ENCODE measurements around the gene ZBED4. TPM values are rescaled to one million over a fixed set of nuclear protein-coding genes. Genes with fewer than 3 reads are reported as not detected.

The ZBED4 gene
- total and polyA plus RNA-seq, 2 experiments from 2014 or later: 8.5 to 31.9 TPM

DNA sequence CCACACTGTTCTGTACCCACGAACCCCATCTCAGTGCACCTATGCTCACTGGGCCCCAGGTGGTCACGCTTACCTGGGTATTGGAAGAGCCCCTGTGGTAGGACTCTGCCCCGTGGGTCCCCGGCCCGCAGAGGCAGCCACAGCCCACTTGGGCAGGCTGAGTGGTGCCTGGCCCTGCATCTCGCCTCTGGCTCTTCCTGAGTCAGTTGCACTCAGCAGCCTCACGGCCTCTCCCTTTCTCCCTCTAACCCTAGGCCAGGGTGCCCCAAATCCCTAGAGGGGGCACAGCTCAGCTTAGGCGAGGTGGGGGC is 74.5 kb downstream of the ZBED4 start:
- no peak overlapping the region for H3K27ac ChIP-seq (ENCODE audit: low read depth)
- H4K20me1 ChIP-seq (replicated peaks; ENCODE audit: insufficient read depth): no peaks in the 10 kb centered on the region
- peaks cover 21% of the 10 kb centered on the region for H3K27me3 Mint-ChIP-seq (ENCODE audit: insufficient read depth, low read depth, poor library complexity)
- H3K4me3 ChIP-seq: no peak overlapping the region
- no peak overlapping the region for H3K27ac Mint-ChIP-seq
- H3F3A ChIP-seq (replicated peaks; ENCODE audit: low read depth): no peaks in the 10 kb centered on the region; the same call in 1 of the 2 replicates
- no peaks in the 10 kb centered on the region for H3K36me3 ChIP-seq (ENCODE audit: insufficient read depth)
- H3K4me3 Mint-ChIP-seq: no peak overlapping the region
- ATAC-seq: peak; percentile 6; the same call in 1 of the 3 replicates
- peaks cover 9% of the 10 kb centered on the region for H3K27me3 ChIP-seq (ENCODE audit: insufficient read depth)
- H3K36me3 Mint-ChIP-seq (ENCODE audit: low read depth): peaks cover 2% of the 10 kb centered on the region; the same call in 1 of the 3 replicates
- DNase-seq (ENCODE audit: low spot score): no peak
- H3K4me1 ChIP-seq (ENCODE audit: insufficient read depth): no peaks in the 10 kb centered on the region; the same call in 1 of the 2 replicates
- no peaks in the 10 kb centered on the region for H3K79me2 ChIP-seq (replicated peaks; ENCODE audit: insufficient read depth)
- no peaks in the 10 kb centered on the region for H3K9me3 Mint-ChIP-seq
- TF ChIP-seq POLR2AphosphoS5 (IDR thresholded peaks at IDR 0.05; ENCODE audit: low read depth) (no peak), STAT1 (IDR thresholded peaks at IDR 0.05; ENCODE audit: unreplicated experiment) (no peak), JUNB (IDR thresholded peaks at IDR 0.05; ENCODE audit: unreplicated experiment) (no peak), ZNF114 (CRISPR knock-in tag; IDR thresholded peaks at IDR 0.05) (no peak), EZH2phosphoT487 (IDR thresholded peaks at IDR 0.05; ENCODE audit: unreplicated experiment) (no peak), EZH2 (IDR thresholded peaks at IDR 0.05; ENCODE audit: low read depth, unreplicated experiment) (no peak), ZNF331 (CRISPR knock-in tag; IDR thresholded peaks at IDR 0.05; ENCODE audit: low read depth) (no peak), NANOG (IDR thresholded peaks at IDR 0.05; ENCODE audit: borderline replicate concordance) (no peak), CREB1 (CRISPR knock-in tag; IDR thresholded peaks at IDR 0.05; ENCODE audit: low read depth) (no peak)
- TF ChIP-seq, protein P1, sequence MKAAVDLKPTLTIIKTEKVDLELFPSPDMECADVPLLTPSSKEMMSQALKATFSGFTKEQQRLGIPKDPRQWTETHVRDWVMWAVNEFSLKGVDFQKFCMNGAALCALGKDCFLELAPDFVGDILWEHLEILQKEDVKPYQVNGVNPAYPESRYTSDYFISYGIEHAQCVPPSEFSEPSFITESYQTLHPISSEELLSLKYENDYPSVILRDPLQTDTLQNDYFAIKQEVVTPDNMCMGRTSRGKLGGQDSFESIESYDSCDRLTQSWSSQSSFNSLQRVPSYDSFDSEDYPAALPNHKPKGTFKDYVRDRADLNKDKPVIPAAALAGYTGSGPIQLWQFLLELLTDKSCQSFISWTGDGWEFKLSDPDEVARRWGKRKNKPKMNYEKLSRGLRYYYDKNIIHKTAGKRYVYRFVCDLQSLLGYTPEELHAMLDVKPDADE (IDR thresholded peaks at IDR 0.05): no peak
- TF ChIP-seq, protein P2, sequence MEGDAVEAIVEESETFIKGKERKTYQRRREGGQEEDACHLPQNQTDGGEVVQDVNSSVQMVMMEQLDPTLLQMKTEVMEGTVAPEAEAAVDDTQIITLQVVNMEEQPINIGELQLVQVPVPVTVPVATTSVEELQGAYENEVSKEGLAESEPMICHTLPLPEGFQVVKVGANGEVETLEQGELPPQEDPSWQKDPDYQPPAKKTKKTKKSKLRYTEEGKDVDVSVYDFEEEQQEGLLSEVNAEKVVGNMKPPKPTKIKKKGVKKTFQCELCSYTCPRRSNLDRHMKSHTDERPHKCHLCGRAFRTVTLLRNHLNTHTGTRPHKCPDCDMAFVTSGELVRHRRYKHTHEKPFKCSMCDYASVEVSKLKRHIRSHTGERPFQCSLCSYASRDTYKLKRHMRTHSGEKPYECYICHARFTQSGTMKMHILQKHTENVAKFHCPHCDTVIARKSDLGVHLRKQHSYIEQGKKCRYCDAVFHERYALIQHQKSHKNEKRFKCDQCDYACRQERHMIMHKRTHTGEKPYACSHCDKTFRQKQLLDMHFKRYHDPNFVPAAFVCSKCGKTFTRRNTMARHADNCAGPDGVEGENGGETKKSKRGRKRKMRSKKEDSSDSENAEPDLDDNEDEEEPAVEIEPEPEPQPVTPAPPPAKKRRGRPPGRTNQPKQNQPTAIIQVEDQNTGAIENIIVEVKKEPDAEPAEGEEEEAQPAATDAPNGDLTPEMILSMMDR (conservative IDR thresholded peaks at IDR 0.05; ENCODE audit: low read depth in 2 of 2): no peak
- TF ChIP-seq, protein P3, sequence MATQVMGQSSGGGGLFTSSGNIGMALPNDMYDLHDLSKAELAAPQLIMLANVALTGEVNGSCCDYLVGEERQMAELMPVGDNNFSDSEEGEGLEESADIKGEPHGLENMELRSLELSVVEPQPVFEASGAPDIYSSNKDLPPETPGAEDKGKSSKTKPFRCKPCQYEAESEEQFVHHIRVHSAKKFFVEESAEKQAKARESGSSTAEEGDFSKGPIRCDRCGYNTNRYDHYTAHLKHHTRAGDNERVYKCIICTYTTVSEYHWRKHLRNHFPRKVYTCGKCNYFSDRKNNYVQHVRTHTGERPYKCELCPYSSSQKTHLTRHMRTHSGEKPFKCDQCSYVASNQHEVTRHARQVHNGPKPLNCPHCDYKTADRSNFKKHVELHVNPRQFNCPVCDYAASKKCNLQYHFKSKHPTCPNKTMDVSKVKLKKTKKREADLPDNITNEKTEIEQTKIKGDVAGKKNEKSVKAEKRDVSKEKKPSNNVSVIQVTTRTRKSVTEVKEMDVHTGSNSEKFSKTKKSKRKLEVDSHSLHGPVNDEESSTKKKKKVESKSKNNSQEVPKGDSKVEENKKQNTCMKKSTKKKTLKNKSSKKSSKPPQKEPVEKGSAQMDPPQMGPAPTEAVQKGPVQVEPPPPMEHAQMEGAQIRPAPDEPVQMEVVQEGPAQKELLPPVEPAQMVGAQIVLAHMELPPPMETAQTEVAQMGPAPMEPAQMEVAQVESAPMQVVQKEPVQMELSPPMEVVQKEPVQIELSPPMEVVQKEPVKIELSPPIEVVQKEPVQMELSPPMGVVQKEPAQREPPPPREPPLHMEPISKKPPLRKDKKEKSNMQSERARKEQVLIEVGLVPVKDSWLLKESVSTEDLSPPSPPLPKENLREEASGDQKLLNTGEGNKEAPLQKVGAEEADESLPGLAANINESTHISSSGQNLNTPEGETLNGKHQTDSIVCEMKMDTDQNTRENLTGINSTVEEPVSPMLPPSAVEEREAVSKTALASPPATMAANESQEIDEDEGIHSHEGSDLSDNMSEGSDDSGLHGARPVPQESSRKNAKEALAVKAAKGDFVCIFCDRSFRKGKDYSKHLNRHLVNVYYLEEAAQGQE (IDR thresholded peaks at IDR 0.05; ENCODE audit: unreplicated experiment): no peak
- TF ChIP-seq, protein P4, sequence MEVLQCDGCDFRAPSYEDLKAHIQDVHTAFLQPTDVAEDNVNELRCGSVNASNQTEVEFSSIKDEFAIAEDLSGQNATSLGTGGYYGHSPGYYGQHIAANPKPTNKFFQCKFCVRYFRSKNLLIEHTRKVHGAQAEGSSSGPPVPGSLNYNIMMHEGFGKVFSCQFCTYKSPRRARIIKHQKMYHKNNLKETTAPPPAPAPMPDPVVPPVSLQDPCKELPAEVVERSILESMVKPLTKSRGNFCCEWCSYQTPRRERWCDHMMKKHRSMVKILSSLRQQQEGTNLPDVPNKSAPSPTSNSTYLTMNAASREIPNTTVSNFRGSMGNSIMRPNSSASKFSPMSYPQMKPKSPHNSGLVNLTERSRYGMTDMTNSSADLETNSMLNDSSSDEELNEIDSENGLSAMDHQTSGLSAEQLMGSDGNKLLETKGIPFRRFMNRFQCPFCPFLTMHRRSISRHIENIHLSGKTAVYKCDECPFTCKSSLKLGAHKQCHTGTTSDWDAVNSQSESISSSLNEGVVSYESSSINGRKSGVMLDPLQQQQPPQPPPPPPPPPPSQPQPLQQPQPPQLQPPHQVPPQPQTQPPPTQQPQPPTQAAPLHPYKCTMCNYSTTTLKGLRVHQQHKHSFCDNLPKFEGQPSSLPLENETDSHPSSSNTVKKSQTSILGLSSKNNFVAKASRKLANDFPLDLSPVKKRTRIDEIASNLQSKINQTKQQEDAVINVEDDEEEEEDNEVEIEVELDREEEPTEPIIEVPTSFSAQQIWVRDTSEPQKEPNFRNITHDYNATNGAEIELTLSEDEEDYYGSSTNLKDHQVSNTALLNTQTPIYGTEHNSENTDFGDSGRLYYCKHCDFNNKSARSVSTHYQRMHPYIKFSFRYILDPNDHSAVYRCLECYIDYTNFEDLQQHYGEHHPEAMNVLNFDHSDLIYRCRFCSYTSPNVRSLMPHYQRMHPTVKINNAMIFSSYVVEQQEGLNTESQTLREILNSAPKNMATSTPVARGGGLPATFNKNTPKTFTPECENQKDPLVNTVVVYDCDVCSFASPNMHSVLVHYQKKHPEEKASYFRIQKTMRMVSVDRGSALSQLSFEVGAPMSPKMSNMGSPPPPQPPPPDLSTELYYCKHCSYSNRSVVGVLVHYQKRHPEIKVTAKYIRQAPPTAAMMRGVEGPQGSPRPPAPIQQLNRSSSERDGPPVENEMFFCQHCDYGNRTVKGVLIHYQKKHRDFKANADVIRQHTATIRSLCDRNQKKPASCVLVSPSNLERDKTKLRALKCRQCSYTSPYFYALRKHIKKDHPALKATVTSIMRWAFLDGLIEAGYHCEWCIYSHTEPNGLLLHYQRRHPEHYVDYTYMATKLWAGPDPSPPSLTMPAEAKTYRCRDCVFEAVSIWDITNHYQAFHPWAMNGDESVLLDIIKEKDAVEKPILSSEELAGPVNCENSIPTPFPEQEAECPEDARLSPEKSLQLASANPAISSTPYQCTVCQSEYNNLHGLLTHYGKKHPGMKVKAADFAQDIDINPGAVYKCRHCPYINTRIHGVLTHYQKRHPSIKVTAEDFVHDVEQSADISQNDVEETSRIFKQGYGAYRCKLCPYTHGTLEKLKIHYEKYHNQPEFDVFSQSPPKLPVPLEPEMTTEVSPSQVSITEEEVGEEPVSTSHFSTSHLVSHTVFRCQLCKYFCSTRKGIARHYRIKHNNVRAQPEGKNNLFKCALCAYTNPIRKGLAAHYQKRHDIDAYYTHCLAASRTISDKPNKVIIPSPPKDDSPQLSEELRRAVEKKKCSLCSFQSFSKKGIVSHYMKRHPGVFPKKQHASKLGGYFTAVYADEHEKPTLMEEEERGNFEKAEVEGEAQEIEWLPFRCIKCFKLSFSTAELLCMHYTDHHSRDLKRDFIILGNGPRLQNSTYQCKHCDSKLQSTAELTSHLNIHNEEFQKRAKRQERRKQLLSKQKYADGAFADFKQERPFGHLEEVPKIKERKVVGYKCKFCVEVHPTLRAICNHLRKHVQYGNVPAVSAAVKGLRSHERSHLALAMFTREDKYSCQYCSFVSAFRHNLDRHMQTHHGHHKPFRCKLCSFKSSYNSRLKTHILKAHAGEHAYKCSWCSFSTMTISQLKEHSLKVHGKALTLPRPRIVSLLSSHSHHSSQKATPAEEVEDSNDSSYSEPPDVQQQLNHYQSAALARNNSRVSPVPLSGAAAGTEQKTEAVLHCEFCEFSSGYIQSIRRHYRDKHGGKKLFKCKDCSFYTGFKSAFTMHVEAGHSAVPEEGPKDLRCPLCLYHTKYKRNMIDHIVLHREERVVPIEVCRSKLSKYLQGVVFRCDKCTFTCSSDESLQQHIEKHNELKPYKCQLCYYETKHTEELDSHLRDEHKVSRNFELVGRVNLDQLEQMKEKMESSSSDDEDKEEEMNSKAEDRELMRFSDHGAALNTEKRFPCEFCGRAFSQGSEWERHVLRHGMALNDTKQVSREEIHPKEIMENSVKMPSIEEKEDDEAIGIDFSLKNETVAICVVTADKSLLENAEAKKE (CRISPR knock-in tag; IDR thresholded peaks at IDR 0.05): no peak
- H2AFZ ChIP-seq: no peak overlapping the region
- peaks cover 18% of the 10 kb centered on the region for H3K4me1 Mint-ChIP-seq
- H3K4me2 ChIP-seq: no peak overlapping the region
- no peaks in the 10 kb centered on the region for H3K9me2 ChIP-seq (ENCODE audit: insufficient read depth)
